Measurements from ENCODE around the gene CDK14.
"Not testable (repeated sequence)": the region's sequence is repeated elsewhere in the genome, so short reads cannot be mapped to it uniquely, and the experiment has no call there.

CDK14 gene

DNA sequence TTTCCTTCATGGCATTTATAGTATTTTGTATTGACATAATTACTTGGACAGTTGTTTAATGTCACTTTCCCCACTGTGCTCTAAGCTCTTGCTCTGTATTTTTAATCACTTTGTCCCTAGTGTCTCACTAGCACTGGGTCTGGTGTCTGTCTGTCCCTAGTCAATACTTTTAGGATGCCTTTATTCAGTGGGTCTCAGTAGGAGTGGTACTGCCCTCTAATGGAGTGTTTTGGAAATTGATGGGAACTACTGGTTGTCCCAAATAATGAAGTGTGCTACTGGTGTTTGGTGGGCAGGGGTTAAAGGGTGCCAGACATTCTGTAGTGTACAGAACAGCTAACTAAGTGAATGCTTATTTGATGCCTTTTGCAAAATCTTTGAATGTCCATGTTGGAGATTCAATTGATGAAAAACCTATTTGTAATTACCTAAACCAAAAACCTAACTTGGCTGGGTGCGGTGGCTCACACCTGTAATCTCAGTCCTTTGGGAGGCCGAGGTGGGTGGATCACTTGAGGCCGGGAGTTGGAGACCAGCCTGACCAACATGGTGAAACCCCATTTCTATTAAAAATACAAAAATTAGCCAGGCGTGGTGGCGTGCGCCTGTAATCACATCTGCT lies 33.3 kb downstream of the CDK14 start:
- no peak for DNase-seq (ENCODE audit: low read depth in 3 of 3)

DNA sequence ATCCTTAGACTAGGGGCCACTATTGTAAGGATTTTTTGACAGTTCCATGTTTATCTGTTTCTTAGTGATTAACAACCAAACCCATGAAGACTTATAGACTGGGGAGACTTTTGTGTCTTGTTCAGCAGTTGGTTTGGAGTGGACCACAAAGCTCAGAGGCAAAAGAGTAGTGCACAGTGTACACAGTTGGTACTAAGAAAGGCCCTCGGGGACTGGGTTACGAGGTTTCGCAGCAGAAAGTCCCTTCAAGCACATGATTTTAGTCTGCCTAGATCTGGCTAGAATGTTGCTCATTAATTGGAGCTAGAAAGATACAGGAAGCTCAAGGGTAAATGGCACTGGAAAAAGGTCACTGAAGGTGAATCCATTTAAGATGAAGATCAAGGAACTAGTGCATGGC lies 35.4 kb downstream of the CDK14 start:
- no peak for DNase-seq (ENCODE audit: low read depth in 3 of 3)

DNA sequence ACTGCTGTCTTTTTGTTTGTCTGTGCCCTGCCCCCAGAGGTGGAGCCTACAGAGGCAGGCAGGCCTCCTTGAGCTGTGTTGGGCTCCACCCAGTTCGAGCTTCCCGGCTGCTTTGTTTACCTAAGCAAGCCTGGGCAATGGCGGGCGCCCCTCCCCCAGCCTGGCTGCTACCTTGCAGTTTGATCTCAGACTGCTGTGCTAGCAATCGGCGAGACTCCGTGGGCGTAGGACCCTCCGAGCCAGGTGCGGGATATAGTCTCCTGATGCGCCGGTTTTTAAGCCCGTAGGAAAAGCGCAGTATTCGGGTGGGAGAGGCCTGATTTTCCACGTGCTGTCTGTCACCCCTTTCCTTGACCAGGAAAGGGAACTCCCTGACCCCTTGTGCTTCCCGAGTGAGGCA lies 43.6 kb downstream of the CDK14 start:
- DNase-seq (ENCODE audit: low read depth in 3 of 3) = not testable (repeated sequence)

DNA sequence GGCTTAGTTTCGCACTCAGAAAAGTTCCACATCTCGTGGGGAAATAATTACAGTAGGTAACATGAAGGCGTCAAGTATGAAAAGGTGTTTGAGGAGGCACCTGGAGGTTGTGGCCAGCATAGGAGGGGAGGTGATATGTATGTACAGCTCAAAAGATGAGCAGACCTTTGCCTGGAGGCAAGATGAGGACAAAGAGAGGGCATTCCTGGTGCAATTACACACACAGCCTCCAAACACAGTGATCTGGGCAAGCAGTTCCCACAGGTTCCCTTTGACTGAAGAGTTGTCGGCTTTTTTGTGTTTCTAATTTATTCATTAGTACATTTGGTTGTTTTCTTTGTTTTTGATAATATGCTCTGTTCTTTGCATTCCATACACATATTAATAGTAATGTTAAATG lies 46.9 kb downstream of the CDK14 start:
- DNase-seq (ENCODE audit: low read depth in 3 of 3) = no peak

DNA sequence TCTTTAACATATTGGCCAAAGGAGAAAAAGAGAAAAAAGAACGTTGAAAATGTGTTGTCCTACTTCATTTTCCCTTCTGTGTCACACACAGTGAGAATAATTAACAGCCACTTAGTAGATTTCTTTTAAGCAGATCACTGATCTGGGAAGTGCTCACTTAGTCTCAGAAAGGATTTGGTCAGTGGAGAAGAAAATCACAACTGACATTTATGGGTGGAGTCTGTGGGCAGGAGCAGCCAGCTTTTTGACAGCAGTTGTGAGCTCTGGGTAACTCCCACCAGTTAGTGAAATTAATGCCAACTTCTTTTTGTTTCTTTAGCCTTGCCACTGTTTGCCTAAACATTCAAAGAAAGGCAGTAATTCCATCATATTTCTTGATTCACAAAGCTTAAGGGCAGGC lies 49.7 kb downstream of the CDK14 start:
- no peak for DNase-seq (ENCODE audit: low read depth in 3 of 3)

DNA sequence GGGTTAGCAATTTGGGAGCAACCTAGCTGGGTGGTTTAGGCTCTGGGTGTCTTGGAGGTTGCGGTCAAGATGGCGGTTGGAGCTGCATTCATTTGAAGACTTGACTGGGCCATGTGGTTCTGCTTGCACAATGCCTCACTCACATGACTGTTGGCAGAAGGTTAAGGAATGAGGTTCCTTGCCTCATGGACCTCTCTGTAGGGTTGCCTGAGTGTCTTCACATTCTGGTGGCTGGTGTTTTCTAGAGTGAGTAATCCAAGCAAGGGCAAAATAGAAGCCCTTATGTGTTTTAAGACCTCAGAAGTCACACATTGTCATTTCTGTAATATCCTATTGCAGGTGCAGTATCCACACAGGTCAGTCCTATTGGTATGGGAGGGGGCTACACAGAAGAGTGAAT lies 52.0 kb downstream of the CDK14 start:
- no peak for DNase-seq (ENCODE audit: low read depth in 3 of 3)

DNA sequence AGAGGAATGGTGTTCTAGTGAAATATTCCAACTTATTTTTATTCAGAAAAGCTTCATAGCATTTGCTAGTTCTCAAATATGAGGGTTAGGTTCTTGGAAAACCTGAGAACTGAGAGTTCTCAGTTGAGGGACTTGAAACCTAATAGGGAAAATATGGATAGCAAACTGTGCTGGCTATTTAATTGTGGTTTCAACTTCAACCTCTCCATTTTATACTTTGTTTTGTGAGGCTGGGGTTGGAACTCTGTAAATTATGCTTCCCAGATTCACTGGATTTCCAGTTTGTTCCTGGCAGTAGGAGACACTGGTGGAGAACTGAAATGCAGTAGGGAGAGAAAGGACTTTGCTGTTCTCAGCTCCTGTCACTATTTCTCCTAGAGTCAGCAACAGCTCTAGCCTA lies 52.7 kb downstream of the CDK14 start:
- no peak for DNase-seq (ENCODE audit: low read depth in 3 of 3)

DNA sequence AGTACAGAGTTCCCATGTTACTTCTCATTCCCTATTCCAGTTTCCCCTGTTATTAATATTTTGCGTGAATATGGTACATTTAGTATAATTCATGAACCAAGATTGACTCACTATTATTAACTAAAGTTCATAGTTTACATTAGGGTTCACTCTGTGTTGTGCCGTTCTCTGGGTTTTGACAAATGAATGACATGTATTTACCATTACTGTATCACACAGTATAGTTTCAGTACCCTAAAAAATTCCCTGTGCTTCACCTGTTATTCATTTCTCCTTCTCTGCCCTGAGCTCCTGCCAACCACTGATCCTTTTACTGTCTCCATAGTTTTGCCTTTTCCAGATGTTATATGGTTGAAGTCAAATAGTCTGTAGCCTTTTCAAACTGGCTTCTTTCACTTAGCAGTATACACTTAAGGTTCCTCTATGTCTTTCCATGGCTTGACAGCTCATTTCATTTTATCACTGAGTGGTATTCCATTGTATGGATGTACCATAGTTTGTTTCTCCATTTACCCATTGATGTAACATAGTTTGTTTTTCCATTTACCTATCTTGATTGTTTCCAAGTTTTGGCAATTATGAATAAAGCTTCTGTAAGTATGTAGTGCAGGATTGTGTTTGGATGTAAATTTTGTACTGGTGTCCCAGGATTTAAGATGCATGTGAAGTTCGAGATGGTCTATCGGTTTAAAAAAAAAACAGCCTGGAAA lies 58.8 kb downstream of the CDK14 start:
- no peak for DNase-seq (ENCODE audit: low read depth in 3 of 3)

DNA sequence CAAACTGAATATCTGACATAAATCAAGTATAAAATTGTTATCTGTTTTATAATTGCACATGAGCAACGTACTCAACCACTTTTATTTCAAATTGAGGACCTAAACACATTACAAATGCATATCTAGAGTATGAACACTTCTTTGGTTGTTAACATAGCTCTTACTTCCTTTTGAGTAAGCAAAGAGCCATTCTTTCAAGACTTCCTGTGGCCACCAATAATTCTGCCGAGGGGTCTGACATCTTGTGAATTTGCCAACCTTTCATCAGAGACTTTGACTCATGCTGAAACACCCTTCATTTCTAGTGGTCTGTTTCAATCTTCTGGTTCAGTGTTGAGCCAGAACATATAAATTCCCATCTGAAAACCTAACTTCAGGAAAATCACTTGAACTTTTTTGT lies 59.4 kb downstream of the CDK14 start:
- DNase-seq (ENCODE audit: low read depth in 3 of 3) = no peak

DNA sequence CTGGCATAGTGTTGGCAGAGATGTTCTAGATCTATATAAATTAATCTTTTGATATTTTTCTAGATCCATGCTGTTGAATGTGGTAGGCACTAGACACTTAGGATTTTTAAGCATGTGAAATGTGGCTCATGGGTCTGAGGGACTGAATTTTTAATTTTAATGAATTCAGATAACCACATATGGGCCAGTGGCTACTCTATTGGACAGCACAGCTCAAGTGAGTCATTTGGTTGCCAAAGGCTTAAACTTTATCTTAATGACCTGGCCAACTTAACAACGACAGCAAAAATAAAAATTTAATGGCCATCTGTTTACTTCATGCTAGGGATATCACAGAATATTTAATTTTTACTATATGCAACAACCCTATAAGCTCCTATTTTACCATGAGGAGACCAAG lies 61.4 kb downstream of the CDK14 start:
- no peak for DNase-seq (ENCODE audit: low read depth in 3 of 3)

DNA sequence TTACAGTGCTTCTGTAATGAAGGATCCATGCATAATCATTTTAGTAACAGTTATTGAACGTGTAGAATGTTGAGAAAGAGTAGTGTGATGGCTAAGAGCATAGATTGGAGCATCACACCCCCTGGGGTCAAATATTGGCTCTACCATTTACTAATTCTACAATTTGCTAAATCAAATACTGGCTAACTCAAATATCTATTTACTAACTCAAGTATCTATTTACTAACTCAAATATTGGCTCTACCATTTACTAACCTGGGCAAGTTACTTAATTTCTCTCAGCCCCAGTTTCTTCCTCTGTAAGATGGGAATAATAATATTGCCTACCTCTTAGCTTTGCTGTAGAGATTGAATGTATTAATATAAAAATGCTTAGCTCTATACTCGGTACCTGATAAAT lies 64.0 kb downstream of the CDK14 start:
- DNase-seq (ENCODE audit: low read depth in 3 of 3) = no peak

DNA sequence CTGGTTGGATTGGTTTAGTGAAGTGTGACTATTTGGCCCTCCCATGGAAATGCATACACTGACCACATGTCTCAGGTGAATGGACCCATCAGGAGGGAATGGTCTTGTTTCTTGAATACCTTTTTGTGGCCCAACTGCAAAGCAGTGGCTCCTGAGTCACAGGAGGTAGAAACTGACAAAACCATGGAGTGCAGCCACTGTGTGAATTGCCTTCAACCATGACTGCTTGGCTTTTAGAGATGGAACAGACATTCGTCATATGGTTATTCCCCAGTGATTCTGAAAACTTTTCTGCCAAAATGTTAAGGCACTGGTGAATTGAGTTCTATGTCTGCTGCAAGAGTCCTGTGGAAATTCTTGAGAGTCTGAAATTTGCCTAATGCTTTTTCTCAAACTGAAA lies 64.7 kb downstream of the CDK14 start:
- no peak for DNase-seq (ENCODE audit: low read depth in 3 of 3)

DNA sequence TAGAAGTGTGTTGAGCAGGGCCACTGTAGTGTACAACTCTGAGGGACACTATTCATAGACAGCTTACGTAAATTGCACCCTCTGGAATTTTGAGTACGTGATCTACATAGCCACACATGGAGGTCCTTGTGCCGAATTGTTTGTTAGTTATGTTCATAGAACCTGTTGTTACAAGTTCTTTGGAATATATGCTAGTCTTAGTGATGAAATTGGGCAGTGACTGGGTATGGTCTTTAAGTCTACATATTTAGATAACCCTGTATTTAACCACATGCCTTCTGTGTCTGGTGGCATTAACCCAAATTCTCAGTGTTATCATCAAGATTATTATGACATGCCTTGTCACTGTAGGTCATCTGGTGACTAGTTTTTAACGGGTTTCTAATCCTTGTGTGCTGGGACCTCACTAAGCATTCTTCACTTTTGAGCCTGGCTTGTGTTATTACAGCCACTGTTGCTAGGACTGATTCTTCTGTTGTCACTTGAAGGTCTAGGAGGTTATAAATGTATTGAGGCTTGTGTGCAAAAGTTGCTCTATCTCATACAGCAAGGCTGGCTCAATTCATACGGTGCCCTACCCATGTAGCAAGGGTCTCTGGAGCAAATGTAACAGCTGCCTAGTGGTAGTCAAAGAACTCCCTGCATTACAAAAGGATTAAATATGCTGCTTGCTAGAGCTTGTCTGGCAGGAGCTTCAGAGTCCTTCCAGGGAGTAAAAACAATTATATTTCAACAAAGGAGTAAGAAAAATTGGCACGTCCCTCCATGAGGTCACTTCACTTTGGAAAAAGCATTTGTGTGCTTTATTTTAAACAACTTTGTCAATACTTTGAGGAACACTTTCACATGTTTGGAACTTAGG lies 65.4 kb downstream of the CDK14 start:
- no peak for DNase-seq (ENCODE audit: low read depth in 3 of 3)

DNA sequence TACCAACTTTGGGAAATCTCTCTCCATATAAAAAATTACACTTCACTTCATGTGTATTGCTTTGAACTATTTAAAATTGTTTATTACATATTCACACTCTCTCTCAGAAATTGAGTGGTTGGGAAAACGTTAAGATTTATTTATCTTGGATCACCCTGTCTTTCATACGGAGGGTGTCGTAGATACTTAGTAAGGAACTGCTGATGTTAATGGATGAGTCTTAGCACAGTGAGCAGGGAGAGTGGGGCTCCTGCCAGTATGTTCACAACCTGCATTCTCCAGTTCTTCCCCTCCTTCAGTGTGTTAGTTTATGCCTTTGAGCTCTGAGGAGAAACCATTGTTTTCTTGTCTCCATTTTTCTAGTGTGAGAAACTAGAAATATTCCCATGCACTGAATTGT lies 67.1 kb downstream of the CDK14 start:
- no peak for DNase-seq (ENCODE audit: low read depth in 3 of 3)

DNA sequence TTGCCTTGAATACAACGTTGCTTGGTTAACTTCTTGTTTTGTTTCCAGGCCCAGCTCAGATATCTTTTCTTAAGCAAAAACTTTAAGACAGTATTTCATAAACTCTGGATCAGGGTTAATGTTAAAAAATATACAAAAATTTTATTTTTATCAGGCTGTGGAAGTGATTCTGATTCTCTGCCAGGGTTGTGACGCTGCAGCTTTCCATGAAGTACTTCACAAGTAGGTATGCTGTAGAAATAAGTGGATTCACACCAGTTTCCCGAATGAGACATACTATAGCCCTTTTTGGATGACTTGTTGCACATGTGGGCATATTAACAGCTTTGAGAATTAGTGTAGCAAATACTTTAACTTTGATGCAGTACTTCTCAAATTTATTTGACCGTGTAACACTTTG lies 70.1 kb downstream of the CDK14 start:
- no peak for DNase-seq (ENCODE audit: low read depth in 3 of 3)

DNA sequence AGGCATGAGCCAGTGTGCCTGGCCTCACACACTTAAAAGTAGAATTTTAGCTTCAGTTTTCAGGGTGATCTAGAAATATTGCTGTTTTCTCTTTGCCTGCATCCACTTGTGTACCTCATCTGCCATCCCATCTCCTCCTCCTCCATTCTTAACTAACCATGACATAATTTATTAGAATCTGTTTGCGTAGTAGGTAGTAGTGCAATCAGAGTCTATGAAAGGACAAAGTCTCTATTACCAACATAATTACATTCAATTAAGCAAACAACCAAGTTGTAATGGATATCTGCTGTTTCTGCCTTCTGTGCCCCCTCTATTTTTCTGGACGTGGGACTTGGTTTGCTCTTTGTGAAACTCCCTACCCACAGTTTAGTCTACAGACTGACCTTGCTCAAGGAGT lies 72.9 kb downstream of the CDK14 start:
- DNase-seq (ENCODE audit: low read depth in 3 of 3) = no peak

DNA sequence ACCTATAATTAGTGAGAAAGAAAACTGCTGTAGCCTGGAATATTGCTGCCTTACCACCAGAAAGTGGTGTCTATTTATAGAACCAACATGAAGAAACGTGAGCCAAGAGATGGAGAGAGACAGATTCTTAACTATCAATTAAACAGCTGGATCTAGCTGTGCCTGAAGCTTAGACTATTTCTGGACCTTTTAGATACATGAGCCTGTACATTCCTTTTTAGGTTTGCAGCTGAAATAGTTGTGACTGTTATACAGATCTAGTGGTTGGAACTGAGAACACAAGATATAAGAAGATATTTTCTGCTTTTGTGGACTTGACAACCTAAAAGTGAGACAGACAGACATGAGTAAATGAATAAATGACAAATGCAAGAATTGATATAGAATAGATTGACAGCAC lies 73.4 kb downstream of the CDK14 start:
- no peak for DNase-seq (ENCODE audit: low read depth in 3 of 3)

DNA sequence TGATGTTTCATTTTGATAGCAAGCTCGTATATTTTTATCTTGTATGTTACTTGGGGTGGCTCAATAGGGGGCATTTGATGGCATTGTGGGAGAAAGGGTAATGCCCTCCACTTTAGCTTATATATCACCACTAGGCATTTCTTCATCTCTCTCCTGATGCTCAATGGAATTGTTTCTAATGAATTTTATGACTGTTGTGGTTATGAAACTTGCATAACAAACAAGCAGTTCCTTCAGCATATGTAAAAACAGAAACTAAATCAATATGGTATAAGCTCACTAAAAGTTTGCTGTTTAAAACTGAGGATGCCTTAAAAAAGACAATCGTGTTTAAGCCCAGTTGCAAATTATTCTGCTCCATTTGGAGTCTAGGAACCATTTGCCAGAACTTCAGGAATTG lies 75.5 kb downstream of the CDK14 start:
- DNase-seq (ENCODE audit: low read depth in 3 of 3) = no peak

DNA sequence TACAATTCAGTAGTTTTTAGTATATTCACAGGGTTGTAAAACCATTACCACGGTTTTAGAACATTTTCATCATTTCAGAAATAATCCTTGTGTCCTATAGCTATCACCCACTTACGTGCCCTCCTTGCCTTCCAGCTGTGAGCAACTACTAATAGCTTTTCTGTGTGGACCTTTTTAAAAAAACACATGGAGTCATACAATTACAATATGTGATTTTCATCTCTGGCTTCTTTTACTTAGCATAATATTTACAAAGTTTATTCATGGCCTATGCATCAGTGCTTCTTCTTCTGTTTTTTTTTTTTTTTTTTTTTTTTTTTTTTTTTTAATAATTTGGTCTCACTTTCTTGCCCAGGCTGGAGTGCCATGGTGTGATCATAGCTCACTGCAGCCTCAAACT lies 76.1 kb downstream of the CDK14 start:
- no peak for DNase-seq (ENCODE audit: low read depth in 3 of 3)

DNA sequence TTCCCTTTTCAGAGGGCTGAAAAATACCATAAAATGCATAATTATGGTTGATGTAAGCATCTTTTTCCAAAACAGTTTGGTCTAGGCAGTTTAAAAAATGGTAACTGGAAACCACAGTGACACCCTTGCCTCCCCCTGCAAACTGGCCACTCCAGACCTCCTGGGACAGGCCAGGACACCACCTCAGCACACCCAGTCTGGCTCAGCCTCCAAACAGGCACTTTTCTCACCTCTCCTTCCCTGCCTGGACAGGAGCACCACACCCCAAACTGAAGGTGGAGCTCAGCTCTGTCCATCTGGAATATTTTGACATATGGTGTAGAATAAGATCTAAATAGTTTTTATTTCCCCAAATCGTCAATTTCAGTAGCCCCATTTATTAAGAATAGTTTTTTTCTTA lies 78.5 kb downstream of the CDK14 start:
- no peak for DNase-seq (ENCODE audit: low read depth in 3 of 3)

DNA sequence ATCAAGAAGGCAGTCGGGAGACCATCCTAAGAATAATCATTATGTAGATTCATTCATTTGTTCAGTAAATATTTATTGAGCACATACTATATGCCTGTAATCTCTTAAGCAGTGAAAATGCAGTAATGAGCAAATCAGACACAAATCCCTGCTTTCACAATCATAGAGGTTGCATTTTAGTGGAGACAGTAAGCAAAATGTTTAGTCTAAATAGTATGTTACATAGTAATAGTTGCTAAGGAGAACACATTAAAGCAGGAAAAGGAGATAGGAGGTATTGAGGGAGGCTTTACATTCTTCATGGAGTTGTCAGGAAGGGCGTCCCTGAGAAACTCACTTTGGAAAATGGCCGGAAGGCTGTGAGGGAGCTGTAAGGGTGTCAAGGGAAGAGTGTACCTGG lies 79.9 kb downstream of the CDK14 start:
- DNase-seq (ENCODE audit: low read depth in 3 of 3) = no peak

DNA sequence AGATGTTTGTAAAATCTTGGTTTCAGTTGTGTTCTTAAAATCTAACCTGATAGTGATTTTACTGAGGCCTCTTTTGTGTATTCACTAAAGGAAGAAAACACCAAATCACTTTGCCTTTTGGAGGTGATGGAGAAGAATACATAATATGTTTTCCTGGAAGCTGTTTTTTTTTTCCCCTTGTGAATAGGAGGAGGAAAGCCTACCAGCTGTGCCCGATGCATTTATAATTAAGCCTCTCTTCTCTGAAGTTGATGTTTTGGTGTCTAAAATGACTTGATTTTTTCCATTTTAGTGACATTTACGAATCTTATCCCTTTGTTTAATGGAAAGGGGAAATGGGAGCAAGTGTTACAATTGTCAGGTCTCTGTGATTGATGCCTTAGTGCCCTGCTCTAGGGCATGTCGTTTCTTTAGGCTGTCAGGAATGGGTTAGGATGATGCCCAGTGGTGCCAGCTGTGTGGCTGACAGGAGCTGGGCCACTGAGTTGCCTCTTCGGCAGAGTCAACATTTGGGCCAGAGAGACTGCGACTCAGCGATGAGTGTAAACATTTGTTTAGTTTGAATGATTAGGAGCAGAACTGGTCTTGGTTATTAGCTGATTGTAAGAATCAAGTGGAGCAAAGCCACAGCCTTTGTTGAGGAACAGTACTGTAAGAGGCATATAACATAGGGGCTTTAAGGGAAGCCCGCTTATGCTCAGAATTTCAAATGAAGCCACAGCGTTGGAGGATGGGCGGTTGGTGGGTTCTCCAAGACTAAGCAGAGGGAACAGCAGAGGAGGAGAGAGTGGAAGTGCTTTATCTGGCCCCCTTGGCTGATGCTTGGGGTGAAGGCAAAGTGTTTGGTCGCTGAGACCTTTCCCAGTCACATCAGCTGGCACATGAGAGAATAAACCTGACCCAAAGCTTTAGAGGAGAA lies 81.6 kb downstream of the CDK14 start:
- DNase-seq (ENCODE audit: low read depth in 3 of 3) = no peak

All from stimulated activated CD4-positive, alpha-beta T cell treated with anti-CD3 and anti-CD28 coated beads, TNF-alpha, amount 100 ng/mL, for 4 hours (primary cell).